SKM-1 treated with dmso at 0.1 percent for 144 hours (cell line): ENCODE measurements around the gene PIP5K1C.

Experiments
- DNase-seq: peaks from one replicate; lab custom pipeline; 2025; ENCODE audit not compliant: unreplicated experiment; lab: John Stamatoyannopoulos, UW

Gene PIP5K1C

DNA sequence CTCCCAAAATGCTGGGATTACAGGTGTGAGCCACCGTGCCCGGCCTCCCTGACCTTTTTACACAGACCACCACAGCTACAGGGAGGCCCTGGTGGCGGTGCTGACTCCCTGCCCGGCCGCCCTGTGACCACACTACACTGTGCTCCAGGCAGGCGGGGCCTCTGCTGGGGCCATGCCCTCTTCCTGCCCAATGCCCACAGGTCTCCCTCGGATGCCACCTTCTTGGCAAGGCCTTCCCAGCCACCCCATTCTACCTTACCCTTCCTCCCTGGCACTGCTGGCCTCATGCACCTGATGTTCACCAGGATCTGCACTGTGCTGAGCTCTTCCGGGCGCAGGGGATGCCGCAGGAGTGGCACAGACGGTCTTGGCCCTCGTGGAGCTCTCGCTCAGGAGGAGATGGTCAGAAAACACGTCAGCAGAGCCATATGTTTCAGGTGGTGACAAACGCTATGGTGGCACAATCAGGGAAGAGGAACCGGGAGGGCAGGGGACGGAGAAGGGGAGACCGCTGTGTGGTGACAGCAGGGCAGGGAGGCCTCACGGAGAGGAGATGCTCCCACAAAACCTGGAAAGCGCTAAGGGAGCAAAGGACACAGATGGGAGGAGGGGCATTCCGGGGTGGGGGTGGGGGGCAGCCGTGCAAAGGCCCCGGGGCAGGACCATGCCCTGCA lies 4.1 kb downstream of the PIP5K1C start:
- no peak for DNase-seq

GRCh38 chr19:3695124-3695733 lies 5.0 kb downstream of the PIP5K1C start:
- DNase-seq: no peak

DNA sequence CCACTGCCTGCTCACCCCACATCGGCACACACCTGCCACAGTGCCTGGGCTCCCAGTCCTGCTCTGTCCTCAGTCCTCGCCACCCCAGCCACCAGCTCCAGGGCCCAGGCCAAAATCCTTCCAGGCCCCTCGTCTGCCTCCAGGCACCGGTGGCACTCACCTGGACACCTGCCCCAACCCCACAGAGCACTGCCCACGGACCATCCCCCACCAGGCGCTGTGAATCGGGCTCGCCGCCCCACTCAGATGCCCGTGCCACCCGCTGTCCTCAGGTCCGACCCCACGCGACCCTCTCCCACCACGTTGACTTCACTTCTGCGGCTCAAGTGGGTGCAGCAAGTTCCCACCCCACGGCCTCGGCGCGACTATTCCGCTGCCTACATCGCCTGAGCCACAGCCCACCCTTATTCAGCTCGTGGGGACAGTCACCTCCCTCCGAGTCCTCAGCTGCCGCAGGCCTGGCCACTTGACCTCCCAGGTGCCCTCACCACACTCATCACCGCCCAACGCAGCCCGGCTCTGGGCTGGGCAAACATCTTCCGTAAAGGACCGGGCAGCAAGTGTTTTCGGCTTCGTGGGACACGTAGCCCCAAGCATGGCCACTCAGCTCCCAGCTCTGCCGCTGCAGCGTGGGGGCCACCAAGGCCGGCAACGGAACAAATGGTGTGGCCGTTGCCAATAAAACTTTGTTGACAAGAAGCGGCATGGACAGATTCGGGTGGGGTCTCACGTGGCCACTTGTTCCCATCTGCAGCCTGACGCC lies 5.7 kb downstream of the PIP5K1C start:
- DNase-seq: no peak

DNA sequence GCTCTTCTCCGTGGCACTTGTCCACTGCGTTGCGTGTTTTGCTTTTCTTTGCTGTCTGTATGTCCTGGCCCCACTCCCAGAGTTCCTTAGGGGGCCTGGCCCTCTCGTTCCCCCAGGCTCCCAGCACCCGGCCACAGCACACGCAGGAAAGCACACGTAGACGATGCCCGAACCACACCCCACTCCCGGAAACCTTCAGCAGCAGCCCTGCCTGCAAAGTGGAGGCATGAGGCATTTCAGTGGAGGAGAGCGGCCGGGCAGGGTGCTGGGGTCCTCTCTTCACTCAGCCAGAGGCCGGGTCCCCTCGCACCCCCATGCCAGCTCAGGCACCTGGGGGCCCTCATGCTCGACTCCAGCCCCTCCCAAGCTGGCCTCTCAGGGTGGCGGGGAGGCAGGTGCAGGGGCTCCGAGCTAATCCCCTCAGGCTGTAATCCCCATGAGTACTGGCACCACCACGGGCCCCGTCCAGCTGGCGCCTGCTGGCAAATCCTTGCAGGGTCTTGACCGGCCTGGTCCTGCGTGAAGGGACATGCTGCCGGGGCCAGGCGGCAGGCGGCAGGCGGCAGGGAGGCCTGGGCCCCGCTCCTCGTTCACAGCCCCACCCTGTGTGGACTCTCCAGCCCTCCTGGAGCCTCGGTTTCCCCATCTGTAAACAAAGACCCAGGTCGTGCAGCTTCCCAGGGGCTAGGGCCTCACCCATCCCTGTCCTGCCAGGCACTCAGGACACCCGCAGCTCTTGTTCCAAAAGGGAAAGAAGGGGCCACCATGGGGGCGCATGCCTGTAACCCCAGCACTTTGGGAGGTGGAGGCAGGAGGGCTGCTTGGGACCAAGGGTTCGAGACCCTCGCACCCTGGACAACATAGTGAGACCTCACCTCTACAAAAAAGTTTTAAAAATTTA lies 7.0 kb downstream of the PIP5K1C start:
- no peak for DNase-seq

- DNase-seq: no peak
These were observed 7.9 kb downstream of the PIP5K1C start for GRCh38 chr19:3692141-3693024.

- no peak for DNase-seq
These were observed 8.5 kb downstream of the PIP5K1C start for GRCh38 chr19:3691726-3692125.

DNA sequence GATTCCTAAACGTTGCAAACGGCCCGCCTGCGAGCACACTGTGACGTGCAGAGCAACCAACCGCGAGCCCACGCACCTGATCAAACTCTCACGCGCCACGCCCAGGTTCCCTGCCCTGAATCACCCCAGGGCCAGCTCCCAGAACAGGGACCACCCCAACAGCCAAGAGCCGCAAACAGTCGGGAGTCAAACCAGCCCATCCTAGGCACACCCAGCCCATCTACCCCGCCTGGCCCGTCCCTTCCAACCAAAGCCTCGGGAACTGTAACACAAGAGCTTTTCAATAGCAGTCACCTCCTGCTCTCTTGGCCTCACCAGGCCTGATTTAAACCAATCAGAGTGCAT lies 8.9 kb downstream of the PIP5K1C start:
- no peak for DNase-seq

GRCh38 chr19:3690551-3691371 lies 9.5 kb downstream of the PIP5K1C start:
- no peak for DNase-seq

- DNase-seq: no peak
These were observed 12.2 kb downstream of the PIP5K1C start for GRCh38 chr19:3687774-3688706.

GRCh38 chr19:3687393-3687773 lies 12.9 kb downstream of the PIP5K1C start:
- DNase-seq: no peak

DNA sequence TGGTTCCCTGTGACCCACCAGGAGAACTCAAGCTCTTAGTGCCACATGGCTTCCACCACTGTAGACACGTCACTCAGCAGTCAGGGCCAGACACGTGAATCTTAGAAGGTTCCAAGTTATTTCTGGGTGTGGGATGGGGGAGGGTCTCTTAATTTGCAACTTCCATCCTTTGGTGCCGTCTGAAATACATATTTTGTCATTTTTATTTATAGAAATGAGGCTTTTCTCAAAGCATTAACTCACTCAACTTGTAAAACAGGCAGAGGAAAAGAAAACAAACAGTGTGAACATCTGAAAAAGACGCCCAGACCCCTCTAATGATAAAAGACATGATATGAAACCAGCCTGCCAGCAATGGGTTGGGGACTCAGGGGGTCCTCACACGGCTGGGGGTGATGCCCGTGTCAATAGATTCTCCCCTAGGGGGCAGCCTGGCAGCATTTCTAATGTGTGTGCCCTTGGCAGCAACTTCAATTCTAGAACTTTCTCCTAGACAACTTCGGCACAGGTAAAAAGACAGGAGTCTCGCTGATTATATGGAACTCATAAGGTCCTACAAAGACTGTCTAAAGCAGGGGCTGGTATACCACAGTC lies 15.4 kb downstream of the PIP5K1C start:
- no peak for DNase-seq

DNA sequence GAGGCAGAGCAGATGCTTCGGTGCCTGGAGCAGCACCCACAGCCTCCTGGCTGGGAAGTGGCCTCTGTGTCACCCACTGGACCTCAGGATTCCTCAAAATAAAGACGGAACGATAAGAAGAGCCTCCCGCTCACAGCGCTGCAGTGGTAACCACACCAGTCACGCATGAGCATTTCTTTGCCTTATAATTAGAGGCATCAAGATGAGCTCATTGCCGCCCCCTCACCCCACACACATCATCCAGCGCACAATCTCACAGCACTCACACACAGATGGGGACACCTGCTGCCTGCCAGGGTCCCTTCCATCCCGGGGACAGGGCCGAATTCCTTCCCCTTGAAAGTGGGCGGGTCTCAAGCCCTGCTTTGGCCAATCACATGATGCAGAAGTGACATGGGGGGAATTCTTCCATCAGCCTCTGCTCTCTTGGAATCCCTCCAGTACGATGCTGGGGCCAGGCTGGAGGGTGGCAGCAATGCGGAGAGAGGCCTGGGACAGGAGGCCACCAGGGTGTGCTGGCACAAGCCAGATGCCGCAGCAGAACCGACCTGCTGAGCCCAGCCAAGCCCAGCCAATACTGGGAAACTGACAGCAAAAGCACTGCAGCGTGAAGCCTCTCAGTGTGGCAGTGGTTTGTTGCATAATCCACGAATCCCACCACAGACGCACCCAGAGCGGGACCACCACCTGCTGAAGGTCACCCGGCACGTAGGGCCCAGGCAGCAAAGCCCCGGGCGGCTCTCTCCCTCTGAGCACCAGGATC lies 16.0 kb downstream of the PIP5K1C start:
- no peak for DNase-seq

DNA sequence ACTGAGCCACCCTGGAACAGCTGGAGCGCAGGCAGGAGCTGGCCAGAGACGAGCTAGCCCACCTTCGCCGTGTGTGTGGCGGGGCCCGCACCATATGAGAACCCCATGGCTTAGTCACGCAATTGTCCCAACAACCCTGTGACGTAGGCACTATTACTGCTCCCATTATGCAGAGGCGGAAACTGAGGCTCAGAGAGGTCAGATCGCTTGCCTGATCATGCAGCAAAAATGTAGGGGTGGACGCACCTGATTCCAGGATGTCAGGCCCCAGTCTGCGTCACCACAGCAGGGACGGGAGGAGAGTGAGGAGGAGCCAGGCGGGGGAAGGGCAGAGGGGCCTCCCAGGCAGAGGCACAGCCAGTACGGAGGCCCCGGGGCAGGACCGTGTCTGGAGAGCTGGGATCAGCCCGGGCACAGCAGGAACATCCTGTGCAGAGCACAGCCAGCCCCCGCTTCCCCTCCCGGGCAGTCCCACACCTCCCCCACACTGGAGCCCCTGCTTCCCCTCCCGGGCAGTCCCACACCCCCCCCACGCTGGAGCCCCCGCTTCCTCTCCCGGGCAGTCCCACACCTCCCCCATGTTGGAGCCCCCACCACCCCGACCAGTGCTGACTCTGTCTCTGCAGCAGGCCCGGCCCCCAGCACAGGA lies 16.7 kb downstream of the PIP5K1C start:
- no peak for DNase-seq

- no peak for DNase-seq
These were observed 17.4 kb downstream of the PIP5K1C start for GRCh38 chr19:3682741-3683404.

- DNase-seq: no peak
These were observed 18.0 kb downstream of the PIP5K1C start for GRCh38 chr19:3682286-3682685.

DNA sequence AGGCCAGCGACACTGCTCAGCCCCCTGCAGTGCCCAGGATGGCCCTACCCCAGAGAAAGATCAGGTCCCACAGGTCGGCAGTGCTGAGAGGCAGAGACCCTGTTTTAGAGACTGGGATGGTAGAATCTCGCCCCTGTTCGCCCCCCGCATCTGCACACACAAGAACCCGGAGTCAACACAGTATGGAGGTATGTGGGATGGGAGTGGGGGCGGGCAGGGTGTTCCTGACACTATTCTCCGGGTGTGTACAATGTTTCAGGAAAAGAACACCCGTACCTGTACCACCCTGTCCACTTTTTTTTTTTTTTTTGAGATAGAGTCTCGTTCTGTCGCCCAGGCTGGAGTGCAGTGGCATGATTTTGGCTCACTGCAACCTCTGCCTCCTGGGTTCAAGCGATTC lies 19.3 kb downstream of the PIP5K1C start:
- DNase-seq: no peak
